Testis (tissue), 3 donors: ENCODE data around the gene ZNF554. TPM values are rescaled to one million over a fixed set of nuclear protein-coding genes. Genes with fewer than 3 reads are reported as not detected.
"Not testable (repeated sequence)": the region's sequence is repeated elsewhere in the genome, so short reads cannot be mapped to it uniquely, and the experiment has no call there.

Experiments
- DNase-seq: peaks from one replicate; pipeline ENCODE4 v3.0.0-alpha.2; 2019
- H3K27ac ChIP-seq, 2 donors: fragments of 200-600 bp; sonication (generic); one replicate each; pipeline ENCODE4 v1.5.1; 2019
- H3K27me3 ChIP-seq: fragments of 200-600 bp; sonication (generic); one replicate; pipeline ENCODE4 v1.5.1; 2019
- H3K36me3 ChIP-seq: fragments of 200-600 bp; sonication (generic); one replicate; pipeline ENCODE4 v1.5.1; 2017; ENCODE audit warnings: low read depth; ENCODE audit errors: missing control alignments
- H3K4me1 ChIP-seq: fragments of 200-600 bp; sonication (generic); one replicate; pipeline ENCODE4 v1.5.1; 2019
- H3K4me3 ChIP-seq, 2 donors: fragments of 200-600 bp; sonication (generic); one replicate each; pipeline ENCODE4 v1.5.1; 2017 to 2019
- H3K9me3 ChIP-seq: fragments of 200-600 bp; sonication (generic); one replicate; pipeline ENCODE4 v1.5.1; 2017
- POLR2A ChIP-seq: fragments of 450-650 bp; IDR thresholded peaks from one replicate; pipeline ENCODE4 v1.6.1; 2017; ENCODE audit warnings: antibody characterized with exemption, mild to moderate bottlenecking, moderate library complexity
- WGBS, 2 donors: methylation state at CpG; one replicate each; pipeline ENCODE4 v1.1.5; 2018; 5-methylcytosine and 5-hydroxymethylcytosine counted together
- intact Hi-C: fragments of 100-400 bp; cut with DNase I; formaldehyde crosslinking; loops from one replicate; pipeline ENCODE4 v1.15.1; 2023; ENCODE audit warnings: low total_unique reads
- polyA plus RNA-seq: library from polyadenylated mRNA; stranded (reverse); fragments of 350-450 nt; fragmentation: Illumina TruSeq; extraction: RNeasy Lipid Tissue Mini Kit (QIAGEN cat#74804); gene quantifications from one replicate; pipeline ENCODE4 v1.2.3, GENCODE V29; 2014; ENCODE audit warnings: low read depth, low replicate concordance; ENCODE audit not compliant: insufficient read depth
- total RNA-seq, 2 donors: library from RNA; depleted of rRNA; stranded (reverse); fragments of >200 nt; gene quantifications; one replicate each; pipeline ENCODE4 v1.2.3, GENCODE V29; 2016
- TF ChIP-seq, protein P1 (sequence below), 3 experiments: fragments of 450-650 bp in 2 of 3; fragments of 200-600 bp in 1 of 3; sonication (generic) in 1 of 3; IDR thresholded peaks; one replicate each; pipeline ENCODE4 v1.5.1; 2016 to 2019; ENCODE audit warnings: antibody characterized with exemption in 3 of 3, mild to moderate bottlenecking in 2 of 3, moderate library complexity in 1 of 3

Gene ZNF554
- total and polyA plus RNA-seq, 3 donors from 2014 or later = 6.9 to 9.4 (median 9.3) TPM

GRCh38 chr19:2790557-2791271 is 29.0 kb upstream of the ZNF554 start:
- TF ChIP-seq, protein P1, sequence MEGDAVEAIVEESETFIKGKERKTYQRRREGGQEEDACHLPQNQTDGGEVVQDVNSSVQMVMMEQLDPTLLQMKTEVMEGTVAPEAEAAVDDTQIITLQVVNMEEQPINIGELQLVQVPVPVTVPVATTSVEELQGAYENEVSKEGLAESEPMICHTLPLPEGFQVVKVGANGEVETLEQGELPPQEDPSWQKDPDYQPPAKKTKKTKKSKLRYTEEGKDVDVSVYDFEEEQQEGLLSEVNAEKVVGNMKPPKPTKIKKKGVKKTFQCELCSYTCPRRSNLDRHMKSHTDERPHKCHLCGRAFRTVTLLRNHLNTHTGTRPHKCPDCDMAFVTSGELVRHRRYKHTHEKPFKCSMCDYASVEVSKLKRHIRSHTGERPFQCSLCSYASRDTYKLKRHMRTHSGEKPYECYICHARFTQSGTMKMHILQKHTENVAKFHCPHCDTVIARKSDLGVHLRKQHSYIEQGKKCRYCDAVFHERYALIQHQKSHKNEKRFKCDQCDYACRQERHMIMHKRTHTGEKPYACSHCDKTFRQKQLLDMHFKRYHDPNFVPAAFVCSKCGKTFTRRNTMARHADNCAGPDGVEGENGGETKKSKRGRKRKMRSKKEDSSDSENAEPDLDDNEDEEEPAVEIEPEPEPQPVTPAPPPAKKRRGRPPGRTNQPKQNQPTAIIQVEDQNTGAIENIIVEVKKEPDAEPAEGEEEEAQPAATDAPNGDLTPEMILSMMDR (IDR thresholded peaks at IDR 0.05) = no peak
- no peak for TF ChIP-seq POLR2A
- Histone ChIP-seq H3K4me3 (no peak overlapping the region), H3K27me3 (no peaks in the 10 kb centered on the region), H3K4me1 (peaks cover 17% of the 10 kb centered on the region), H3K36me3 (no peaks in the 10 kb centered on the region), H3K9me3 (no peaks in the 10 kb centered on the region), H3K27ac (no peak overlapping the region)
- 71 to 87% methylated on average over 30 to 32 of the region's 32 CpGs for WGBS, 2 donors
- intact Hi-C loops = no loop called here
- peak; percentile 68 for DNase-seq

DNA sequence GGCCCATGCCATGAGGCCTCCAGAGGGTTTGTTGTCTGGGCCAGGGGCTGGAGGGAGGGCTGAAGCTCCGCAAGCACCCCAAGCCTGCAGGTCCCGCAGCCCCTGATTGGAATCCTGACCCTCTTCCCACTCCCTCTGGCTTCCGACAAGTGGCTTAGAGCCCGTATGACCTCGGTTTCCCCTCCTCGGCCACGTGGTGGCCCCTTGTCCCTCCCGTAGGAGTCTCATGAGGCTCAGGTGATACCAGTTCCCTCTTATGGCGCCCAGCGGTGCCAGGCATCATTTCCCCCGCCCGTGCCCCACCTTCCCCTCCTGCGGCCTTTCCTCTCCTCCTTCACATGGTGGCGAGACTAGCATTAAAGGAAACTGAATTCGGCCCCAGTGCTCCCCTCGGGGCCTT is 28.2 kb upstream of the ZNF554 start:
- no peaks in the 10 kb centered on the region for H3K9me3 ChIP-seq
- H3K4me3 ChIP-seq = no peak overlapping the region
- 88 to 95% methylated on average over 15 to 16 of the region's 16 CpGs for WGBS, 2 donors
- H3K36me3 ChIP-seq = no peaks in the 10 kb centered on the region
- intact Hi-C loops = no loop called here
- H3K27me3 ChIP-seq = no peaks in the 10 kb centered on the region
- no peak for TF ChIP-seq POLR2A
- TF ChIP-seq, protein P1 (IDR thresholded peaks at IDR 0.05) = no peak
- DNase-seq = no peak
- peaks cover 13% of the 10 kb centered on the region for H3K4me1 ChIP-seq
- H3K27ac ChIP-seq = no peak overlapping the region

- Histone ChIP-seq H3K27me3 (no peaks in the 10 kb centered on the region), H3K36me3 (no peaks in the 10 kb centered on the region), H3K9me3 (no peaks in the 10 kb centered on the region), H3K27ac (no peak overlapping the region), H3K4me3 (no peak overlapping the region), H3K4me1 (peaks cover 13% of the 10 kb centered on the region)
- intact Hi-C loops = no loop called here
- TF ChIP-seq POLR2A = no peak
- TF ChIP-seq, protein P1 (IDR thresholded peaks at IDR 0.05) = no peak
- DNase-seq = no peak
- 86 to 94% methylated on average over 16 of the region's 16 CpGs for WGBS, 2 donors
Observed at GRCh38 chr19:2791876-2792275, 27.8 kb upstream of the ZNF554 start.

GRCh38 chr19:2792666-2793065 is 27.0 kb upstream of the ZNF554 start:
- intact Hi-C loops, H3K36me3 ChIP-seq, H3K9me3 ChIP-seq, H3K4me3 ChIP-seq, DNase-seq, H3K27ac ChIP-seq, H3K27me3 ChIP-seq: not testable (repeated sequence)
- peaks cover 13% of the 10 kb centered on the region for H3K4me1 ChIP-seq
- WGBS, 2 donors = 92 to 95% methylated on average over 10 of the region's 10 CpGs

DNA sequence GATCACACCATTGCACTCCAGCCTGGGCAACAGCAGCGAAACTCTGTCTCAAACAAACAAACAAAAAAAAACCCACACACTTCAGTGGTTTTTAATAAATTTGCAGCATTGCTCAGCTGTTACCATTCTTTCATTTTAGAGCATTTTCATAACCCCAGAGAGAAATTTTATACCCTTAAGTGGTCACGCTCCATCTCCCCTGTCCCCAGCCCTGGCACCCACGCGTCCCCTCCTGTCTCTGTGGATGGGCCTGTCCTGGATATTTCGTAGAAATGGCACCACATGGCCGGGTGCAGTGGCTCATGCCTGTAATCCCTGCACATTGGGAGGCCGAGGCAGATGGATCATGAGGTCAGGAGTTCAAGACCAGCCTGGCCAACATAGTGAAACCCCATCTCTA is 26.5 kb upstream of the ZNF554 start:
- no peak for DNase-seq
- H3K36me3 ChIP-seq = no peaks in the 10 kb centered on the region

More for the DNA sequence above, 26.5 kb upstream of the ZNF554 start:
- peaks cover 14% of the 10 kb centered on the region for H3K4me1 ChIP-seq
- H3K27me3 ChIP-seq = no peaks in the 10 kb centered on the region
- 93 to 97% methylated on average over 7 of the region's 7 CpGs for WGBS, 2 donors
- H3K27ac ChIP-seq = no peak overlapping the region
- intact Hi-C loops = no loop called here
- TF ChIP-seq, protein P1 (IDR thresholded peaks at IDR 0.05) = no peak
- TF ChIP-seq POLR2A = no peak
- H3K4me3 ChIP-seq = no peak overlapping the region
- no peaks in the 10 kb centered on the region for H3K9me3 ChIP-seq
